Left lung (tissue), 10 donors: ENCODE data around the gene NUP93. TPM values are rescaled to one million over a fixed set of nuclear protein-coding genes. Genes with fewer than 3 reads are reported as not detected.
"Not testable (repeated sequence)": the region's sequence is repeated elsewhere in the genome, so short reads cannot be mapped to it uniquely, and the experiment has no call there.

Source experiments
- ATAC-seq: fragments of 200-7000 bp; cut with Tn5 transposase; one replicate; pipeline ENCODE4 v1.9.1; 2020; ENCODE audit warnings: moderate library complexity
- DNase-seq, 4 donors: peaks; one replicate each; pipeline ENCODE4 v3.0.0-alpha.2; 2013 to 2020
- H3K27ac ChIP-seq, 2 donors: fragments of 200-600 bp; sonication (generic) in 1 of 2; one replicate each; pipeline versions ENCODE4 v1.5.0 to v1.8.0; 2020 to 2021
- H3K27me3 ChIP-seq, 2 donors: fragments of 200-600 bp; sonication (generic) in 1 of 2; one replicate each; pipeline versions ENCODE4 v1.5.0 to v1.8.0; 2020 to 2021
- H3K36me3 ChIP-seq, 2 donors: fragments of 200-600 bp; sonication (generic) in 1 of 2; one replicate each; pipeline versions ENCODE4 v1.5.0 to v1.8.0; 2020 to 2021
- H3K4me1 ChIP-seq, 2 donors: fragments of 200-600 bp; one replicate each; pipeline ENCODE4 v1.8.0; 2021
- H3K4me3 ChIP-seq, 2 donors: fragments of 200-600 bp; sonication (generic) in 1 of 2; one replicate each; pipeline versions ENCODE4 v1.5.0 to v1.8.0; 2020 to 2021; ENCODE audit warnings: mild to moderate bottlenecking in 1 of 2
- H3K9me3 ChIP-seq, 2 donors: fragments of 200-600 bp; sonication (generic) in 1 of 2; one replicate each; pipeline versions ENCODE4 v1.5.0 to v1.8.0; 2020 to 2021
- intact Hi-C, 2 donors: fragments of 100-400 bp; cut with DNase I; formaldehyde crosslinking; loops; one replicate each; pipeline versions ENCODE4 v1.11.2 to v1.14.2; 2022
- polyA plus RNA-seq, 6 donors: library from polyadenylated mRNA; unstranded; fragments of 120-200 nt; gene quantifications; one replicate each; pipeline ENCODE4 v1.2.1, GENCODE V29; 2013; ENCODE audit not compliant: insufficient read length in 6 of 6
- total RNA-seq, 2 donors: library from RNA; stranded (reverse); fragmentation: NEBNext Ultra II Directional; extraction: Animal tissue kit (Norgen Biotek cat#: 25700); gene quantifications; one replicate each; pipeline ENCODE4 v1.2.1, GENCODE V29; 2021
- TF ChIP-seq, protein P1 (sequence below), 2 donors: fragments of 200-600 bp; sonication (generic) in 1 of 2; IDR thresholded peaks; one replicate each; pipeline versions ENCODE4 v1.5.0 to v1.8.0; 2021; ENCODE audit warnings: antibody characterized with exemption in 2 of 2
- donor health status: DM: no; HTN: yes; CAD: no.
- donor health status: DM: no; HTN: no; CAD: no.

The NUP93 gene
- total and polyA plus RNA-seq, 8 donors: 47.1 to 75.9 (median 65.9) TPM

DNA sequence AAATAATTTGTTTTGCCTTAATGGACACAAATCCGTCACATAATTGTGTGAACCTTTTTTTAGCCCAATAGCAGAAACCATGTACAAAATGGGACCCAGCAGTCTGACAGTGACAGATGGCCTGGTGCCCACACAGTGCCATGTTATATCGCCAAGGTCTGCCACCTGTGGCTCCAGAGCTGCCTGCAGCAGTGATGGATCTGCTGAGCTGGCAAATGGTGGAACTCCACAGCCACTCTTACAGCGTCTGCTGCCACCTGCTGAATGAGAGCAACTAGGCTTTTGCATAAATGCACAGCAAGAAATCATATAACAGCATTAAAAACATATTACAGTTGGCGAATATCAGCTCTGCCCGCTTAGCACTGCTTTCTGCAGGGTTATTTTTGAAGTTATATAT lies 59.4 kb downstream of the NUP93 start:
- intact Hi-C loops: no loop called here
- ATAC-seq: peak; percentile 91
- peak in 1 of 4 donors; percentile 46 for DNase-seq

DNA sequence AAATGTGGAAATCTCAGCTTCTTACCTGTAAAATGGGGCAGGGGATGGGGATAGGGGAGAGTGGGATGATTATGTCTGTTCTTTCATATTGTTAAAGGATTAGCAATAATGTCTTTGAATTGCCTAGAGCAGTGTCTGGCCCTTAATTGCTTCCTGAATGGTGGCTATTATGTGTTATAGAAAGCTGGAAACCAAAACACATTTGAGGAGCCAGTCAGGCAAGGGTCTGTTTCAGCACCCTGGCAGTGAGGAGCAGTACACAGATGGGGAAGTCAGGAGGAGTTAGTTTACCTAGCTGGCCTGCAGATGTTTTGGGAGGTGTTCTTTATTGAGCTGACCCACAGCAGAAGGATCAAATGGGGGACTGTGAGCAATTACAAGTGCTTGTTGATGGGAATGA lies 63.0 kb downstream of the NUP93 start:
- no peak overlapping the region for H3K4me3 ChIP-seq
- TF ChIP-seq, protein P1, sequence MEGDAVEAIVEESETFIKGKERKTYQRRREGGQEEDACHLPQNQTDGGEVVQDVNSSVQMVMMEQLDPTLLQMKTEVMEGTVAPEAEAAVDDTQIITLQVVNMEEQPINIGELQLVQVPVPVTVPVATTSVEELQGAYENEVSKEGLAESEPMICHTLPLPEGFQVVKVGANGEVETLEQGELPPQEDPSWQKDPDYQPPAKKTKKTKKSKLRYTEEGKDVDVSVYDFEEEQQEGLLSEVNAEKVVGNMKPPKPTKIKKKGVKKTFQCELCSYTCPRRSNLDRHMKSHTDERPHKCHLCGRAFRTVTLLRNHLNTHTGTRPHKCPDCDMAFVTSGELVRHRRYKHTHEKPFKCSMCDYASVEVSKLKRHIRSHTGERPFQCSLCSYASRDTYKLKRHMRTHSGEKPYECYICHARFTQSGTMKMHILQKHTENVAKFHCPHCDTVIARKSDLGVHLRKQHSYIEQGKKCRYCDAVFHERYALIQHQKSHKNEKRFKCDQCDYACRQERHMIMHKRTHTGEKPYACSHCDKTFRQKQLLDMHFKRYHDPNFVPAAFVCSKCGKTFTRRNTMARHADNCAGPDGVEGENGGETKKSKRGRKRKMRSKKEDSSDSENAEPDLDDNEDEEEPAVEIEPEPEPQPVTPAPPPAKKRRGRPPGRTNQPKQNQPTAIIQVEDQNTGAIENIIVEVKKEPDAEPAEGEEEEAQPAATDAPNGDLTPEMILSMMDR (IDR thresholded peaks at IDR 0.05): no peak
- intact Hi-C loops: no loop called here

More for the DNA sequence above, 59.4 kb downstream of the NUP93 start:
- no peaks in the 10 kb centered on the region for H3K36me3 ChIP-seq
- H3K9me3 ChIP-seq: no peaks in the 10 kb centered on the region
- H3K27ac ChIP-seq: no peak overlapping the region
- no peak overlapping the region for H3K4me3 ChIP-seq
- no peaks in the 10 kb centered on the region for H3K27me3 ChIP-seq
- H3K4me1 ChIP-seq: no peaks in the 10 kb centered on the region
- TF ChIP-seq, protein P1 (IDR thresholded peaks at IDR 0.05): peak; percentile 20 to 26

DNA sequence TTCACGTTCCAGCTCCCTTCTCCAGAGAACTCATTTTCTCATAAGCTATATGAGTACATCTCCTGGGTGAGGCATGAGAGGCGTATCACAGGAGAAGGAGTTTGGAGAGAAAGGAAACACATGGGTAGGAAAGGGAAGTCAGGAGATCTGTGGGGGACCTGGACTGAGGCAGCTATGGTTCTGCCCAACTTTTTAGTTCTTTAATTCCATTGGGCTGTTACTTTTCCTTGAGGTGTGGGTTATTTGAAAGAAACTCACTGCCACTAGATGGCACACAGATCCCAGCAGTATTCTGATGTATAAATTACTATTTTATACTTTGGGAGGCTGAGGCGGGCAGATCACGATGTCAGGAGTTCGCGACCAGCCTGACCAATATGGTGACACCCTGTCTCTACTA lies 63.6 kb downstream of the NUP93 start:
- H3K4me3 ChIP-seq: no peak overlapping the region
- no peak for DNase-seq
- H3K27me3 ChIP-seq: no peaks in the 10 kb centered on the region
- H3K9me3 ChIP-seq: no peaks in the 10 kb centered on the region
- intact Hi-C loops: no loop called here
- no peak overlapping the region for H3K27ac ChIP-seq
- no peaks in the 10 kb centered on the region for H3K4me1 ChIP-seq
- peak; percentile 72 for ATAC-seq
- H3K36me3 ChIP-seq: peaks cover 0 to 2% of the 10 kb centered on the region in 2 donors
- TF ChIP-seq, protein P1 (IDR thresholded peaks at IDR 0.05): no peak

More for the DNA sequence above, 63.0 kb downstream of the NUP93 start:
- ATAC-seq (no peak), DNase-seq (no peak)
- no peaks in the 10 kb centered on the region for H3K4me1 ChIP-seq
- no peaks in the 10 kb centered on the region for H3K27me3 ChIP-seq
- no peaks in the 10 kb centered on the region for H3K9me3 ChIP-seq
- no peak overlapping the region for H3K27ac ChIP-seq
- H3K36me3 ChIP-seq: no peaks in the 10 kb centered on the region

DNA sequence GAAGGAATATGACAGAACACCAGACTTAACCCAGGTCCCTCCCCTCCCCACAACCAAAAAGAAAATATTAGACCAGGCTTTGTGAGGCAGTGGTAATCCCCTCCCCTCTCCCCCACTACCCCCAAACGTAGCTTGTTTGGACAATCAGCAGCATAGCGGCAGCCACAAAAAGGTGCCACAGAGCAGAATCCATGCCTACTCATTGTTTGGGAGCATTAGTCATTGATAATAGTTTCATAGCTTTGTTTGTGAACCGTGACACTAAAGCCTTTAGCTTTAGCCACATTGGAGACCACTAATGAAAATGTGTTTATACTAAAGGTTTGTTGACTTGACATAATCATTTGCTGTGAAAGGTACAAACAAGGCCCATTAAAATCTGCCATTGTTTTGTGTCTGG lies 65.1 kb downstream of the NUP93 start:
- Histone ChIP-seq H3K27ac (no peak overlapping the region), H3K27me3 (no peaks in the 10 kb centered on the region), H3K4me1 (no peaks in the 10 kb centered on the region), H3K9me3 (no peaks in the 10 kb centered on the region), H3K36me3 (peaks cover 0 to 6% of the 10 kb centered on the region in 2 donors), H3K4me3 (no peak overlapping the region)
- ATAC-seq (no peak), DNase-seq (no peak)
- TF ChIP-seq, protein P1 (IDR thresholded peaks at IDR 0.05): no peak
- intact Hi-C loops: no loop called here

DNA sequence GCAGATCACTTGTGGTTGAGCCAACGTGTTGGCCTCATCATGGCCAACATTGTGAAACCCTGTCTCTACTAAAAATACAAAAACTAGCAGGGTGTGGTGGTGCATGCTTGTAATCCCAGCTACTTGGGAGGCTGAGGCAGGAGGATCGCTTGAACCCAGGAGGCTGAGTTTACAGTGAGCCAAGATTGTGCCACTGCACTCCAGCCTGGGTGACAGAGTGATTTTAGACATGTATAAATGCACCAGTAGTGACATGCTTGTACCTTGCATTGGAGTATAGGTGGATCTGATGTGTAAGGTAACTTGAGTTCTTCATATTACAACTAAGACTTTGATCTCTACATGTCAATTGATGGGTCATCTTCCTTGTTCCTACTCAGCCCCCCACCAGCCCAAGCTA lies 67.1 kb downstream of the NUP93 start:
- H3K27ac ChIP-seq, H3K4me1 ChIP-seq, H3K36me3 ChIP-seq, H3K9me3 ChIP-seq, H3K4me3 ChIP-seq, ATAC-seq, H3K27me3 ChIP-seq, intact Hi-C loops, DNase-seq: not testable (repeated sequence)

DNA sequence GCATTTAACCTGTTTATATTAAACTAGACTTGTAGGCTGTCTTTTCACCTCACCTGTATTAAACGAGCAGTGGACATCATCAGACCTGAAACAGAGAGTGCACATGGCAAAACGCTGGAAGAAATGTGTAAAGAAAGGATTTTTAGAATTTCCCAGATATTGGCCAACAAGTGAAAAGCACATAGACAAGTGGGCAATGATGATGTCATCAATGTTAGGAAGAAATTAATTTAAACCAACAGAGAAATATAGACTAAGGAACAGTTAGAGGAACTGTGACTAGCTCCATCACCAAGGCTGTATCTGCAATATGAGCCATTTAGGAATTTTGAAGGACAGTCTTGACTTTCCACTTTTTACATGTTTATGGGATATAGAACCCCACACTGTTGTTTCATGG lies 67.9 kb downstream of the NUP93 start:
- no peak overlapping the region for H3K27ac ChIP-seq
- no peaks in the 10 kb centered on the region for H3K4me1 ChIP-seq
- TF ChIP-seq, protein P1 (IDR thresholded peaks at IDR 0.05): no peak
- no peaks in the 10 kb centered on the region for H3K27me3 ChIP-seq
- no peak overlapping the region for H3K4me3 ChIP-seq
- no peaks in the 10 kb centered on the region for H3K9me3 ChIP-seq
- DNase-seq (no peak), ATAC-seq (no peak)
- H3K36me3 ChIP-seq: peaks cover 0 to 6% of the 10 kb centered on the region in 2 donors
- intact Hi-C loops: no loop called here
